Stimulated activated CD8-positive, alpha-beta memory T cell treated with anti-CD3 and anti-CD28 coated beads, Interleukin-15, amount 100 ng/mL, for 1 hour (primary cell): Measurements from ENCODE around the gene DDX27.
A peak's percentile ranks its signal among the peaks of the same experiment; 100 is the strongest.

Experiments
- DNase-seq: peaks from one replicate; pipeline ENCODE4 v3.0.0-alpha.2; 2020; ENCODE audit warnings: low read depth

DDX27 gene

GRCh38 chr20:49248879-49249665 is 29.9 kb downstream of the DDX27 start:
- DNase-seq, result no peak

- DNase-seq, result no peak
Observed at GRCh38 chr20:49252556-49253350, 33.5 kb downstream of the DDX27 start.

GRCh38 chr20:49256261-49256660 is 37.0 kb downstream of the DDX27 start:
- DNase-seq, result no peak

- no peak for DNase-seq
Observed at GRCh38 chr20:49259284-49259683, 40.1 kb downstream of the DDX27 start.

GRCh38 chr20:49259799-49260198 is 40.6 kb downstream of the DDX27 start:
- DNase-seq, result no peak

- DNase-seq, result no peak
Observed at GRCh38 chr20:49260218-49260617, 41.0 kb downstream of the DDX27 start.

GRCh38 chr20:49261173-49261572 is 42.0 kb downstream of the DDX27 start:
- no peak for DNase-seq

GRCh38 chr20:49262444-49262843 is 43.2 kb downstream of the DDX27 start:
- no peak for DNase-seq

GRCh38 chr20:49267327-49267726 is 48.1 kb downstream of the DDX27 start:
- DNase-seq, result no peak

GRCh38 chr20:49268600-49269365 is 49.6 kb downstream of the DDX27 start:
- no peak for DNase-seq

GRCh38 chr20:49270177-49270576 is 51.0 kb downstream of the DDX27 start:
- no peak for DNase-seq

GRCh38 chr20:49270736-49271135 is 51.5 kb downstream of the DDX27 start:
- no peak for DNase-seq

- no peak for DNase-seq
Observed at GRCh38 chr20:49272654-49273053, 53.4 kb downstream of the DDX27 start.

GRCh38 chr20:49273696-49274277 is 54.6 kb downstream of the DDX27 start:
- DNase-seq, result no peak

GRCh38 chr20:49275216-49275615 is 56.0 kb downstream of the DDX27 start:
- DNase-seq, result no peak

GRCh38 chr20:49275636-49276035 is 56.4 kb downstream of the DDX27 start:
- no peak for DNase-seq

GRCh38 chr20:49276161-49276960 is 57.1 kb downstream of the DDX27 start:
- peak; percentile 19 for DNase-seq

- no peak for DNase-seq
Observed at GRCh38 chr20:49276961-49277785, 58.0 kb downstream of the DDX27 start.

- DNase-seq, result no peak
Observed at GRCh38 chr20:49277786-49278035, 58.5 kb downstream of the DDX27 start.

- DNase-seq, result peak; percentile 95
Observed at GRCh38 chr20:49278036-49278817, 59.0 kb downstream of the DDX27 start, which contains the start of gene ZNFX1. Gene ZNFX1, minus strand, starts transcription at chr20:49278057. Its CDS starts 2,218 bp downstream, at chr20:49275839.
